GM23248 (cell line): Measurements from ENCODE around the gene LONP2.

ENCODE experiments used
- EZH2 ChIP-seq: fragments of 200-600 bp; sonication (generic); IDR thresholded peaks from 2 replicates; pipeline ENCODE4 v1.6.1; 2018; ENCODE audit warnings: antibody characterized with exemption, mild to moderate bottlenecking; ENCODE audit not compliant: insufficient read depth, poor library complexity, severe bottlenecking
- EZH2phosphoT487 ChIP-seq: fragments of 200-600 bp; sonication (generic); IDR thresholded peaks from 2 replicates; pipeline ENCODE4 v1.6.1; 2018; ENCODE audit warnings: antibody characterized with exemption, moderate library complexity, mild to moderate bottlenecking, low read depth; ENCODE audit not compliant: insufficient read depth

DNA sequence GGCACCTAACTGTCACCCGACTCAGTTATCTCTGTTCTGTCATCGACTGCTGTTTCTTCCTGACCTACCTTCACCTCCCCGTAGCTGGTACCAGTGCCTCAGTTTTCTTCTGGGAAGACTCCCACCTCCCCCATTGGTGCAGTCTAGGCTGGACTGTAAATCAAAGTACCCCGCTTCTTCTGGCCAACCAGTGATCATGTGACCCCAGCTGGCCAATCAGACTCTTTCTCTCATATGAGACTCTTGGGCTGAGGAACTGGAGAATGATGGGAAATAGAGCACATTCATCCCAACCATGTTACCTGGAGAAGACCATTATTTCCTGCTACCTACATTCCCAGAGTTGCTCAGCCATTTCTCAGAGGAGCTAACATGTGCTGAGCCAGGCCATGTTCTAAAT is 20.6 kb upstream of the LONP2 start:
- TF ChIP-seq EZH2, result no peak
- no peak for TF ChIP-seq EZH2phosphoT487
